WTC11 (cell line): Measurements from ENCODE around the gene CGA. TPM values are rescaled to one million over a fixed set of nuclear protein-coding genes. Genes with fewer than 3 reads are reported as not detected.

ENCODE experiments used
- ATAC-seq: fragments of 200-7000 bp; cut with Tn5 transposase; 2 replicates; pipeline ENCODE4 v1.10.0; 2021; ENCODE audit warnings: mild to moderate bottlenecking, moderate library complexity
- CTCF ChIA-PET: fragments of 300-600 bp; sonication (Branson Sonifier 250); formaldehyde crosslinking; loops from one replicate; lab custom pipeline; 2021; ENCODE audit warnings: antibody characterized with exemption; lab: Charles Lee
- POLR2A ChIA-PET: fragments of 350-600 bp; sonication (Branson Sonifier 250); formaldehyde crosslinking; loops from one replicate; lab custom pipeline; 2021; ENCODE audit warnings: antibody characterized with exemption; lab: Charles Lee
- DNase-seq: peaks from one replicate; pipeline ENCODE4 v3.0.0; 2021; ENCODE audit warnings: low spot score
- H3K27ac Mint-ChIP-seq: 2 replicates; pipeline ENCODE4 v1.8.0; 2021; ENCODE audit warnings: mixed read lengths
- H3K27me3 Mint-ChIP-seq: 2 replicates; pipeline ENCODE4 v1.8.0; 2021; ENCODE audit warnings: low read depth, mild to moderate bottlenecking, moderate library complexity, mixed read lengths
- H3K36me3 Mint-ChIP-seq: 2 replicates; pipeline ENCODE4 v1.8.0; 2021; ENCODE audit warnings: mixed read lengths
- H3K4me1 Mint-ChIP-seq: 2 replicates; pipeline ENCODE4 v1.8.0; 2022; ENCODE audit warnings: mixed read lengths
- H3K4me3 Mint-ChIP-seq: 2 replicates; pipeline ENCODE4 v1.8.0; 2021; ENCODE audit warnings: mild to moderate bottlenecking, moderate library complexity, mixed read lengths
- H3K9me3 Mint-ChIP-seq: 2 replicates; pipeline ENCODE4 v1.8.0; 2021; ENCODE audit warnings: mixed read lengths
- ATF1 ChIP-seq: sonication (generic); formaldehyde crosslinking; IDR thresholded peaks from 2 replicates; pipeline ENCODE4 v1.8.1; 2023; ENCODE audit warnings: mild to moderate bottlenecking, moderate library complexity, missing genetic modification reagents
- CBFB ChIP-seq: sonication (generic); formaldehyde crosslinking; IDR thresholded peaks from 2 replicates; pipeline ENCODE4 v1.8.1; 2022; ENCODE audit warnings: mild to moderate bottlenecking, low read depth, missing genetic modification reagents
- NFE2L1 ChIP-seq: sonication (generic); formaldehyde crosslinking; IDR thresholded peaks from 2 replicates; pipeline ENCODE4 v1.8.1; 2023; ENCODE audit warnings: missing genetic modification reagents
- PRRX2 ChIP-seq: fragments of 250-450 bp; sonication (Bioruptor Pico); IDR thresholded peaks from 2 replicates; pipeline ENCODE4 v1.8.0; 2021; ENCODE audit warnings: mild to moderate bottlenecking
- SP1 ChIP-seq: sonication (generic); formaldehyde crosslinking; conservative IDR thresholded peaks from 2 replicates; pipeline ENCODE4 v1.8.1; 2022; ENCODE audit warnings: missing genetic modification reagents
- TCF7 ChIP-seq: sonication (generic); formaldehyde crosslinking; IDR thresholded peaks from 2 replicates; pipeline ENCODE4 v1.8.0; 2022; ENCODE audit warnings: mild to moderate bottlenecking, low read depth, missing genetic modification reagents, moderate library complexity
- TEAD4 ChIP-seq: sonication (generic); formaldehyde crosslinking; IDR thresholded peaks from 2 replicates; pipeline ENCODE4 v1.8.0; 2022; ENCODE audit warnings: mild to moderate bottlenecking, missing genetic modification reagents
- ZBTB21 ChIP-seq: sonication (generic); formaldehyde crosslinking; IDR thresholded peaks from 2 replicates; pipeline ENCODE4 v1.8.1; 2023; ENCODE audit warnings: mild to moderate bottlenecking, missing genetic modification reagents, borderline replicate concordance
- ZNF121 ChIP-seq: sonication (generic); formaldehyde crosslinking; IDR thresholded peaks from 2 replicates; pipeline ENCODE4 v1.8.0; 2023; ENCODE audit warnings: missing genetic modification reagents
- ZNF232 ChIP-seq: sonication (generic); formaldehyde crosslinking; IDR thresholded peaks from 2 replicates; pipeline ENCODE4 v1.8.0; 2022; ENCODE audit warnings: mild to moderate bottlenecking, missing genetic modification reagents
- ZNF396 ChIP-seq: fragments of 250-450 bp; sonication (Bioruptor Pico); IDR thresholded peaks from 2 replicates; pipeline ENCODE4 v1.8.0; 2021; ENCODE audit warnings: mild to moderate bottlenecking, moderate library complexity, borderline replicate concordance
- total RNA-seq: library from RNA; stranded (reverse); gene quantifications from 3 replicates; pipeline ENCODE4 v1.2.3, GENCODE V29; 2021
- TF ChIP-seq, protein P1 (sequence below): sonication (generic); formaldehyde crosslinking; IDR thresholded peaks from 2 replicates; pipeline ENCODE4 v1.8.0; 2022; ENCODE audit warnings: mild to moderate bottlenecking, missing genetic modification reagents
- TF ChIP-seq, protein P2 (sequence below): sonication (generic); formaldehyde crosslinking; IDR thresholded peaks from 2 replicates; pipeline ENCODE4 v1.8.0; 2023; ENCODE audit warnings: missing genetic modification reagents
- TF ChIP-seq, protein P3 (sequence below): sonication (generic); formaldehyde crosslinking; IDR thresholded peaks from 2 replicates; pipeline ENCODE4 v1.8.1; 2022; ENCODE audit warnings: low read depth, missing genetic modification reagents, borderline replicate concordance
- TF ChIP-seq, protein P4 (sequence below): sonication (generic); formaldehyde crosslinking; IDR thresholded peaks from 2 replicates; pipeline ENCODE4 v1.8.0; 2023; ENCODE audit warnings: mild to moderate bottlenecking, missing genetic modification reagents
- TF ChIP-seq, protein P5 (sequence below): fragments of 250-450 bp; sonication (Bioruptor Pico); IDR thresholded peaks from 2 replicates; pipeline ENCODE4 v1.9.0; 2021; ENCODE audit warnings: mild to moderate bottlenecking
- TF ChIP-seq, protein P6 (sequence below): fragments of 250-450 bp; sonication (Bioruptor Pico); IDR thresholded peaks from 2 replicates; pipeline ENCODE4 v2.1.2; 2022; ENCODE audit warnings: mild to moderate bottlenecking, moderate library complexity
- TF ChIP-seq, protein P7 (sequence below): sonication (generic); formaldehyde crosslinking; conservative IDR thresholded peaks from 2 replicates; pipeline ENCODE4 v1.8.1; 2022; ENCODE audit warnings: mild to moderate bottlenecking, missing genetic modification reagents

CGA gene
- total RNA-seq, 1 experiment from 2014 or later, result not detected

DNA sequence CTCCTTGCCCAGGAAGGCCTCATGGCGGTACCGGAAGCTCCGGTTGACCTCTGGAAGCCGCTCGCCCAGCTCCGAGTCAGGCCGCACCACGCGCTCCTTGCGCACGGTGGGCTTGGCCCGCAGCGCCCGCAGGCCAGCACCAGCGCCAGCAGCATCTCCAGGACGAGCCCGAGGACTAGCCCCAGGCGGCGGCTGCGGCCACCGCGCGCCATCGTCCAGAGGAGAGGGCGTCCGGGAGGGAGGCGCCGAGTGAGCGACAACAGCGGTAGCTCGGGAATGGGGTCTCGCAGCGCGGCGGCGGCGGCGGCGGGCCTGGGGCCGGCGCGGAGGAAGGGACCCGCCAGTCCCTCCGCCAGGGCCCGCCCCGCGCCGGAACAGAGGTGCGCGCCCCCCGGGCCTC lies 27.6 kb upstream of the CGA start (continued):
- TF ChIP-seq, protein P1, sequence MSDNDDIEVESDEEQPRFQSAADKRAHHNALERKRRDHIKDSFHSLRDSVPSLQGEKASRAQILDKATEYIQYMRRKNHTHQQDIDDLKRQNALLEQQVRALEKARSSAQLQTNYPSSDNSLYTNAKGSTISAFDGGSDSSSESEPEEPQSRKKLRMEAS (CRISPR knock-in tag), result peak; percentile 51; the same call in 1 of the 2 replicates
- TF ChIP-seq ZBTB21 (CRISPR knock-in tag) (no peak), SP1 (CRISPR knock-in tag) (no peak)
- TF ChIP-seq, protein P2, sequence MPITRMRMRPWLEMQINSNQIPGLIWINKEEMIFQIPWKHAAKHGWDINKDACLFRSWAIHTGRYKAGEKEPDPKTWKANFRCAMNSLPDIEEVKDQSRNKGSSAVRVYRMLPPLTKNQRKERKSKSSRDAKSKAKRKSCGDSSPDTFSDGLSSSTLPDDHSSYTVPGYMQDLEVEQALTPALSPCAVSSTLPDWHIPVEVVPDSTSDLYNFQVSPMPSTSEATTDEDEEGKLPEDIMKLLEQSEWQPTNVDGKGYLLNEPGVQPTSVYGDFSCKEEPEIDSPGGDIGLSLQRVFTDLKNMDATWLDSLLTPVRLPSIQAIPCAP (CRISPR knock-in tag), result no peak; the same call in 1 of the 2 replicates

DNA sequence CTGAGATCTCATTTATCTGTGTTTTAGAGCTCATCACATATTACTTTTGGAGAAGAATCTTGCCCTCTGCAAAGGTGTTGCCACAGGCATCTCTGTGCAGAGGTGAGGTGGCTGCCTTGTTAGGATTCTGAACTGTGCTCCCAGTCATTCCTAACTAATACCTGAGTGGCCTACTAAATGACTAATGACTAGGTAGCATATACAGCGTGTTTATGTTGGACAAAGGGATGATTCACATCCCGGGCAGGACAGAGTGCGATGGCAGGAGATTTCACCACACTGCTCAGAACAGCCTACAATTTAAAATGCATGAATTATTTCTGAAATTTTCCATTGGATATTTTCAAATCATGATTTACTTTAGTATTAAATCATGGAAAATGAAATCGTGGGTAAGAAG lies 23.1 kb upstream of the CGA start:
- POLR2A ChIA-PET, result no interaction called here
- TF ChIP-seq ATF1 (no peak), PRRX2 (CRISPR knock-in tag) (no peak), ZNF396 (CRISPR knock-in tag) (no peak), NFE2L1 (CRISPR knock-in tag) (no peak), ZNF232 (CRISPR knock-in tag) (no peak), TCF7 (no peak), ZNF121 (CRISPR knock-in tag) (no peak), TEAD4 (CRISPR knock-in tag) (no peak)
- TF ChIP-seq, protein P3, sequence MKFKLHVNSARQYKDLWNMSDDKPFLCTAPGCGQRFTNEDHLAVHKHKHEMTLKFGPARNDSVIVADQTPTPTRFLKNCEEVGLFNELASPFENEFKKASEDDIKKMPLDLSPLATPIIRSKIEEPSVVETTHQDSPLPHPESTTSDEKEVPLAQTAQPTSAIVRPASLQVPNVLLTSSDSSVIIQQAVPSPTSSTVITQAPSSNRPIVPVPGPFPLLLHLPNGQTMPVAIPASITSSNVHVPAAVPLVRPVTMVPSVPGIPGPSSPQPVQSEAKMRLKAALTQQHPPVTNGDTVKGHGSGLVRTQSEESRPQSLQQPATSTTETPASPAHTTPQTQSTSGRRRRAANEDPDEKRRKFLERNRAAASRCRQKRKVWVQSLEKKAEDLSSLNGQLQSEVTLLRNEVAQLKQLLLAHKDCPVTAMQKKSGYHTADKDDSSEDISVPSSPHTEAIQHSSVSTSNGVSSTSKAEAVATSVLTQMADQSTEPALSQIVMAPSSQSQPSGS (CRISPR knock-in tag), result no peak
- TF ChIP-seq, protein P4, sequence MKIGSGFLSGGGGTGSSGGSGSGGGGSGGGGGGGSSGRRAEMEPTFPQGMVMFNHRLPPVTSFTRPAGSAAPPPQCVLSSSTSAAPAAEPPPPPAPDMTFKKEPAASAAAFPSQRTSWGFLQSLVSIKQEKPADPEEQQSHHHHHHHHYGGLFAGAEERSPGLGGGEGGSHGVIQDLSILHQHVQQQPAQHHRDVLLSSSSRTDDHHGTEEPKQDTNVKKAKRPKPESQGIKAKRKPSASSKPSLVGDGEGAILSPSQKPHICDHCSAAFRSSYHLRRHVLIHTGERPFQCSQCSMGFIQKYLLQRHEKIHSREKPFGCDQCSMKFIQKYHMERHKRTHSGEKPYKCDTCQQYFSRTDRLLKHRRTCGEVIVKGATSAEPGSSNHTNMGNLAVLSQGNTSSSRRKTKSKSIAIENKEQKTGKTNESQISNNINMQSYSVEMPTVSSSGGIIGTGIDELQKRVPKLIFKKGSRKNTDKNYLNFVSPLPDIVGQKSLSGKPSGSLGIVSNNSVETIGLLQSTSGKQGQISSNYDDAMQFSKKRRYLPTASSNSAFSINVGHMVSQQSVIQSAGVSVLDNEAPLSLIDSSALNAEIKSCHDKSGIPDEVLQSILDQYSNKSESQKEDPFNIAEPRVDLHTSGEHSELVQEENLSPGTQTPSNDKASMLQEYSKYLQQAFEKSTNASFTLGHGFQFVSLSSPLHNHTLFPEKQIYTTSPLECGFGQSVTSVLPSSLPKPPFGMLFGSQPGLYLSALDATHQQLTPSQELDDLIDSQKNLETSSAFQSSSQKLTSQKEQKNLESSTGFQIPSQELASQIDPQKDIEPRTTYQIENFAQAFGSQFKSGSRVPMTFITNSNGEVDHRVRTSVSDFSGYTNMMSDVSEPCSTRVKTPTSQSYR (CRISPR knock-in tag), result no peak
- TF ChIP-seq, protein P5, sequence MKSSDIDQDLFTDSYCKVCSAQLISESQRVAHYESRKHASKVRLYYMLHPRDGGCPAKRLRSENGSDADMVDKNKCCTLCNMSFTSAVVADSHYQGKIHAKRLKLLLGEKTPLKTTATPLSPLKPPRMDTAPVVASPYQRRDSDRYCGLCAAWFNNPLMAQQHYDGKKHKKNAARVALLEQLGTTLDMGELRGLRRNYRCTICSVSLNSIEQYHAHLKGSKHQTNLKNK, result no peak
- TF ChIP-seq, protein P6, sequence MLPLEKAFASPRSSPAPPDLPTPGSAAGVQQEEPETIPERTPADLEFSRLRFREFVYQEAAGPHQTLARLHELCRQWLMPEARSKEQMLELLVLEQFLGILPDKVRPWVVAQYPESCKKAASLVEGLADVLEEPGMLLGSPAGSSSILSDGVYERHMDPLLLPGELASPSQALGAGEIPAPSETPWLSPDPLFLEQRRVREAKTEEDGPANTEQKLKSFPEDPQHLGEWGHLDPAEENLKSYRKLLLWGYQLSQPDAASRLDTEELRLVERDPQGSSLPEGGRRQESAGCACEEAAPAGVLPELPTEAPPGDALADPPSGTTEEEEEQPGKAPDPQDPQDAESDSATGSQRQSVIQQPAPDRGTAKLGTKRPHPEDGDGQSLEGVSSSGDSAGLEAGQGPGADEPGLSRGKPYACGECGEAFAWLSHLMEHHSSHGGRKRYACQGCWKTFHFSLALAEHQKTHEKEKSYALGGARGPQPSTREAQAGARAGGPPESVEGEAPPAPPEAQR (CRISPR knock-in tag), result no peak
- TF ChIP-seq, all 79 proteins: peak for 0
- Mint-ChIP-seq H3K9me3 (peaks cover 15% of the 10 kb centered on the region), H3K4me3 (no peak overlapping the region), H3K36me3 (peaks cover 6% of the 10 kb centered on the region; the same call in 1 of the 2 replicates), H3K27ac (no peak overlapping the region), H3K4me1 (peaks cover 12% of the 10 kb centered on the region), H3K27me3 (peaks cover 13% of the 10 kb centered on the region)
- no peak for ATAC-seq
- CTCF ChIA-PET, result no interaction called here
- no peak for DNase-seq

DNA sequence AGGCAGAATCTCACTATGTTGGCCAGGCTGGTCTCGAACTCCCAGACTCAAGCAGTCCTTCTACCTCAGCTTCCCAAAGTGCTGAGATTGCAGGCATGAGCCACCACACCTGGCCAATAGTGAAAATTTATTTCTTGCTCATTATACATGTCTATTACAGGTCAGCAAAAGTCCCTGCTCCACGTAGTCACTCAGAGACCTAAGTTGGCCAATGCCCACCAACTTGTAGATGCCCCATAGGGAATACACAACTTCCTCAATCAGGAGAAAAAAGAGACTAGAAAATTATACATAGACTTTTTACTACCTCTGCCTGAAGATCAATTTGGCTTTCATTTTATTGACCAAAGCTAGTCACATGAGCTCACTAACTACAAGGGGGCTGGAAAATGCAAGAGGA lies 22.0 kb upstream of the CGA start:
- DNase-seq (no peak), ATAC-seq (no peak)
- 0 out of 2 replicates have a peak, but pooled peaks cover 4% of the 10 kb centered on the region for H3K36me3 Mint-ChIP-seq
- peaks cover 8% of the 10 kb centered on the region for H3K27me3 Mint-ChIP-seq
- POLR2A ChIA-PET, result no interaction called here
- TF ChIP-seq, protein P7, sequence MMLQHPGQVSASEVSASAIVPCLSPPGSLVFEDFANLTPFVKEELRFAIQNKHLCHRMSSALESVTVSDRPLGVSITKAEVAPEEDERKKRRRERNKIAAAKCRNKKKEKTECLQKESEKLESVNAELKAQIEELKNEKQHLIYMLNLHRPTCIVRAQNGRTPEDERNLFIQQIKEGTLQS (CRISPR knock-in tag), result no peak
- no peak for TF ChIP-seq CBFB (CRISPR knock-in tag)
- TF ChIP-seq, all 79 proteins: peak for 0
- peaks cover 12% of the 10 kb centered on the region for H3K4me1 Mint-ChIP-seq
- no peak overlapping the region for H3K27ac Mint-ChIP-seq
- no peak overlapping the region for H3K4me3 Mint-ChIP-seq
- peaks cover 11% of the 10 kb centered on the region for H3K9me3 Mint-ChIP-seq
- CTCF ChIA-PET, result no interaction called here
